GM18526 (cell line): ENCODE measurements around the gene TMC8.
A peak's percentile ranks its signal among the peaks of the same experiment; 100 is the strongest.

Source experiments
- POLR2A ChIP-seq: IDR thresholded peaks from 3 replicates; pipeline ENCODE4 v1.6.1; 2011; ENCODE audit not compliant: insufficient read length; ENCODE audit errors: extremely low read depth

Gene TMC8

DNA sequence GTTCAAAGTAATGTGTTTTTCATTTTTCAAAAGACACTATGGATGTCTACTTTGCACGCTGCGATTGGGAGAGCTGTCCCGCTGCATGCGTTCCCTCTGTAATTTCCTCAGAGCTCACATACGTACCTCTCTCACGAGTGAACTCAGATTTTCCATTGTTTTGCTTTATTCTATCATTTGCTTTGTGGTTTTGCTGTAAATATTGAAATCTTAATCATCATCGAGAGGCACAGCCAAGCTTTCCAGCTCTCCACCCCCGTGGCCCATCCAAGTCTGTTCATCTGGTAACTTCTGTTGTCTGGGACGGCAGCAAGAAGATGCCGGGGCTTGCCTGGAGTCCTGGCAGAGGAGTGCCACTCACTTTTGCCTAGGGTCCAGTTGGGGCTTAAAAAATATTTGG, 23.1 kb upstream of the TMC8 start:
- no peak for TF ChIP-seq POLR2A

DNA sequence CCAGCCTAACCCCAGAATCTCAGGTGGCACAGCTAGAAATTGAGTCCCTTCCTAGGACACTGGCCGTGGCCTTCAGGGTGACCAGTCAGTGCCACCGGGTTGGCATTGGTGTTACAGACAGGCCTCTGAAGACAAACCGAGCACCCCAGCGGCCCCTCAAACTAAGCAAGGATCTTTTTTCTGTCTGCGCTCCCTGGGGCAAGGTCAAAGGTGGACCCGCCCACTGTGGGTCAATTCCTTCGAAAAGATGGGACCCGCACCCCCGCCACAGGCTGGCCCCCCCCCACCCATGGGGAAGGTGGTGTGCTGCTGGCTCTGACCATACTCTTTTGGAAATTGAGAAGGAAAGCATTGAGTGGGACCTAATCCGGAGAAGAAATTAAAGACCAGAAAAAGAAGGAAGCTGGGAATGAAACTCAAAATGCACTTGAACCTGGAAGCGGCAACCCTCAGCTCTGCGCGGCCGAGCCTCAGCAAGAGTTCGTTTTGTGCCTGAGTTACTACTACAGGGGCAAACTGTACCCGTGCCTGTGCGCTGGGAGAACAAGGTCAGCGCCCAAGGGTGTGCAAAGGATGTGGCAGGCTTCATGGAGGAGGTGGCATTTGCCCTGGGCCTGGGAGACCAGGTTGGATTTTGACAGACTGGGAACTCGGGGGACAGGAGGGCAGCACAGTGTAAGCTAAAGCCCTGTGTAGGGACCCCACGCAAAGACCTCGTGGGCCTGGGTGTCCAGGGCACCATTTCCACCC, 22.4 kb upstream of the TMC8 start:
- no peak for TF ChIP-seq POLR2A

DNA sequence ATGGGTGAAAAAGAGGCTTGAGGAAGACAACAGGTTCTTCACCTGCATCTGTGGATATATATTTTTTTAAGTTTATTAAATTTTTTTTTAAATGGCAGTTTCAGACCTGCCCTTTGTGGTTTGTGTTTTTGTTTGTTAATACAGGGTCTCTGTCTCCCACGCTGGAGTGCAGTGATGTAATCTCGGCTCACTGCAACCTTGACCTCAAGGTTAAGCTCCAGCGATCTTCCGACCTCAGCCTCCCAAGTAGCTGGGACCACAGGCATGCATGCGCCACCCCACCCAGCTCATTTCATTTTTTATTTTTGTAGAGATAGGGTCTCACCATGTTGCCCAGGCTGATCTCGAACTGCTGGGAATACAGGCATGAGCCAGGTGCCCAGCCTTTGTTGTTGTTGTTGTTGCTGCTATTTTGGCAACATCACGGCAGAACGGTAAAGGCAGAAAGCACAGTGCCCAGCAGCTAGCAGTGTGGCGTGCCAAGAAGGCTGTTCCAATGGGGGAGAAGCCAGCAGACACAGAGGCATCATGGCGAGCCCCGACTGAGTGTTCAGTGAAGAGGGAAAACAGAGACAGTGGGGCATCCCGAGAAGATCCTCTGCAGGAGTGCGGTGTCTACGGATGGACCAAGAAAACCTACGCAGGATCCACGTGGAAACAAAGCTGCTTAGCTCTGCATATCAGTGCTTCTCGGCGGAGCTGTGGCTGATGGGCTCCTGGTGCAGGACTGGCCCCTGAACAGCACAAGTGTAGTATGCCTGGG, 21.7 kb upstream of the TMC8 start:
- TF ChIP-seq POLR2A: no peak

DNA sequence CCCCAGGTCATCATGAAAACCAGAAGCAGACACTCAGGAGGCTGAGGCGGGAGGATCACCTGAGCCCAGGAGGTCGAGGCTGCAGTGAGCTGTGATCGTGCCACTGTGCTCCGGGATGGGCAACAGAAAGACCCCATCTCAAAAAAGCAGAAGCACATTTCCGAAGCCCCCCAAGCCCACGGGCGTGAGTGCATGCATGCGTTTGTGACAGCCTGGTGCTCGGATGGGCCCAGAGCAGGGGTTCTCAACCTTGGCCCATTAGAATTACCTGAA, 21.1 kb upstream of the TMC8 start:
- no peak for TF ChIP-seq POLR2A

DNA sequence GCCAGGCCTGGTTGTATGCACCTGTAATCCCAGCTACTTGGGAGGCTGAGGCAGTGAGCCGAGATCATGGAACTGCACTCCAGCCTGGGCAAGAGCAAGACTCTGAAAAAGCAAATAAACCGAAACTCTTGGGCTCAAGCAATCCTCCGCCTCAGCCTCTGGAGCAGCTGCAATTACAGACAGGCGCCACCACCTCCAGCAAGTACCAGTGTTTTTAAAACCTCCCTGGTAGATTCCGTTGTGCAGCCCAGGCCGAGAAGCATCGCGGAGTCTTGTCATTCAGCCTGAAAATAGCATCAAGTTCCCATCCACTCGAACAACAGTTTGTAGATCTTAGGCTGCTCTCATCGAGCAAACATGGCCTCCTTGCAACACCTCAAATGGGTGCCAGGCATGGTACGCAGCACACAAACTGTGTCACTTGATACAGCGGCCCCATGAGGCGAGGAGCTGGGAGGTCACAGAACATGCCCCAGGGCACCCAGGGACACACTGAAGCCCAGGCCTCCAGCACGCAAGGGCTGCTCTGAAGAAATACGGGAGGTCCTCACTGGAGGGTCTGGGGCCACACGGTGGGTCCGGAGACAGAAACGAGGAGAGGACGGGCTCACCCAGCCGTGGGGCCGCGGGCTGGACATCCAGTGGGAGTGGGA, 20.1 kb upstream of the TMC8 start:
- no peak for TF ChIP-seq POLR2A

DNA sequence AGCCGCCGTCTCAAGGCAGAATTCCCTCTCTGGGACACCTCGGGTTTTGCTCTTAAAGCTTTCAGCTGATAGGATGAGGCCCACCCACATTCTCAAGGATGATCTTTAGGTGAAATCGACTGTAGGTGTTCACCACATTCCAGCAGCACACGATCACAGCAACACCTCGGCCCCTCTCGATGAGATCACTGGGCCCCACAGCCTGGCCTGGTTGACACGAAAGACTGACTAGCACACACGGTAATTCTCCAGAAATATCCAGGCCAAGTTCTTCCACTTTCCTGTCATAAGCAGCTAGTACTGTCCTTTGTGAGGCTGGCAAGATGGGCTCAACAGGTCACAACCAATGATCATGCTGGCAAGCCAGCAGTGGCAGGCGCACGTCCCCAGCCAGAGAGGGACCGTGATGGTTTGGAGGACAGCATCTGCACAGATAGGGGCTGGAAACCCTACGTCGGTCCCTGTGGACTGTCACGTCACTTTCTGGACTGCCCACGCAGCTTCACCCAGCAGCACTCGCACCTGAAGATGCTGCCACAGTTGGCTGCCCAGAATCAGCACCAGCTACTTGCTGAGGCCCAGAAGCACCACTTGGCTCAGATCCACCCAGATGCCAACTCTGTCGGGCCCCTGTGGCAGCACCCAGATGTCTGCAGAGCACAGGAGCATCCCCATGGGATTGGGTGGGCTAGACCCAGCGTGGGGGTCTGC, 19.4 kb upstream of the TMC8 start:
- TF ChIP-seq POLR2A: no peak

DNA sequence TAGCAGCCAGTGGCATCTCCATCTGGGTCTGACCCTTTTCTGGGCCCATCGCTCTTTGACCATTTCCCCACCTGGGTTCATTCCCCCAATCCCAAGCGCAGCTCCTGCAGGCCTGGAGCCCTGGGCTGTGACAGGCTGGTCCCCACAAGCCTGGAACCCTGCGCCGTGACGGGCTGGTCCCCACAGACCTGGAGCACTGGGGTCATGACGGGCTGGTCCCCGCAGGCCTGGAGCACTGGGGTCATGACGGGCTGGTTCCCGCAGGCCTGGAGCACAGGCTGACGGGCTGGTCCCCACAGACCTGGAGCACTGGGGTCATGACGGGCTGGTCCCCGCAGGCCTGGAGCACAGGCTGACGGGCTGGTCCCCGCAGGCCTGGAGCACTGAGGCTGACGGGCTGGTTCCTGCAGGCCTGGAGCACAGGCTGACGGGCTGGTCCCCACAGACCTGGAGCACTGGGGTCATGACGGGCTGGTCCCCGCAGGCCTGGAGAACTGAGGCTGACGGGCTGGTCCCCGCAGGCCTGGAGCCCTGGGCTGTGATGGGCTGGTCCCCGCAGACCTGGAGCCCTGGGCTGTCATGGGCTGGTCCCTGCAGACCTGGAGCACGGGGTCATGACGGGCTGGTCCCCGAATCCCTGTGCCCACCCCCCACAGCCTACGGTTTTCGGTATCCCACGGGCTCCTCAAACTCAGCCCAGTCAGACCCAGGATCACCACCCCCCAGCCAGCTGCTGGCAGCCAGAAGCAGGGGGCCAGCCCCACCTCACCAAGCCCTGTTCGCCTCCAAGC, 18.6 kb upstream of the TMC8 start:
- peak; percentile 10 for TF ChIP-seq POLR2A

DNA sequence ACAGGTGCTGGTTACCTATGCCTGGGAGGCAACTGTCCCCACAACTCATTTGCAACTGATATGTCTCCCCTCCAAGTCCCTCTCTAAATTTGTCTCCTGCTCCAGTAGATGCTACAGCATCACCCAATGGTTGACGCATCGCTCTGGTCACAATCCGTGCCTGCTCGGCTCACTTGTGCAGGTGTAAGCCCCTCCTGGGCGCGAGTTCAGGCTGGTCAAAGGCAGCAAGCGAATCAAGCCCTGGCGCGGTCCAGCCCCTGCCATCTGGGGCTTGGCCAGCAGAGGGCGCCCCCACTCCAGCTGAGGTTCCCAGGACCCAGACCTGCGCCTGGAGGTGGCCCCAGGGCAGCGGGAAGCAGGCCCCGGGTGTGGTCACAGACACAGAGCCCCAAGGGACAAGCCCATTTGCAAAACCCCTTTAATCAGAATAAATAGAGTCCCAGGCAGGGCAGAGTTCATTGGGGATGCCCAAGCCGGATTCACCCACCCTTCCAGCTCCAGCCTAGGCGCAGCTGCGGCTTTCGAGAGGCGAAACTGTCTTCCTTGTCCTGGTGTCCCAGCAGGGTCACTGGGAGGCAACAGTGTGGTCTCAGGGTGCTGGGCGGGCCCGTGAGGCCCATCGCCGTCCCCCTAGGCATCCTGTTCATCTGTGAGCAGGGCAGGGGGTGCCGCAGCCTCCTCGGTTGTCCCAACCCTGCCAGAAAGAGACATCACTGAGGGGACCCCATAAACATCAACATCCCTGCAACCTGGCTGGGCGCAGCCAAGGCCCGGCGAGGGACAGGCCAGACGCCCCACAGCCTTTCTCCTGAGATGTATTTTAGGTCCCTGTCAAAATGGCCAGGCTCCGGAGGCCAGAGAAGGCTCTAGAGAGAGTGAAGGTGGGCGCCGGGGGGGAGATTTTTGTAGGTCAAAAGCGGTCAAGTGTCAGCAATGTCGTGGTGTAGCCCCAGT, 17.8 kb upstream of the TMC8 start:
- TF ChIP-seq POLR2A: peak; percentile 13

DNA sequence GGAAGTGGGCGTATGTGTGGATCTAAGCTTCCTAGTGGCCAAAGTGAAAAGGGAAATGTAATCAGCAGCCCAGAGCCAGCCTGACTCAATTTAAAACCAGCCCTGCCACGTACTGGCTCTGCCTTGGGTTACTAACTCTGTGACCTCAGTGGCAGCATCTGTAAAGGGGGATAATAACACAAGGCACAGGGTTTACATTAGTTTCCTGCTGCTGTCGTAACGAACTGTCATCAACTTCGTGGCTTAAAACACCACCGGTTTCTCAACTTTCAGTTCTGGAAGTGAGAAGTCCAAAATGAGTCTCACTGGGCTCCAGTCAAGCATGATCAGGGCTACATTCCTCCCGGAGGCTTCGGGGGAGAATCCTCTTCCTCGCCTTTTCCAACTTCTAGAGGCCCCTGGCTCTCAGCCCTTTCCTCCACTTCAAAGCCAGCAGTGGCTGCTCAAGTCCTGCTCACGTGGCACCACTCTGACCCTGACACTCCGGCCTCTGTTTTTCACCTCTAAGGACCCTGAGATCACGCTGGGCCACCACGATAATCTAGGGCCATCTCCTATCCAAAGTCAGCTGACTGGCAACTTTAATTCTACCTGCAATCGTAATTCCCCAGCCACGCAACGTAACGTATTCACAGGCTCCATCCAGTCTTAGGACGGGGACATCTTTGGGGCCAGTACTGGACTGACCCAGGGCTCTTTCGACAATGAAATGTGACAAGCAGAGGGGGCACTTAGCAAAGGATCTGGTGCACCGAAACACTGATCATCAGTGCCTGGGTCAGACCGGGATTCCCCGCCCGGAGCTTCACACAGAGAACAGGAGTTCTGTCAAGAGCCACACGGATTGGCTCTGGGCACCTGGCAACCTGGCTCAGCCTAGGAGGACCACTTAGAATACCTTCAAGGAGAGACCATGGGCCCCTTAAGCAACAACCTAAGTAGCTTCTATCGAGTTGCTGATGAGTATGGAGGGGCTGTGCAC, 16.5 kb upstream of the TMC8 start:
- peak; percentile 18 for TF ChIP-seq POLR2A

DNA sequence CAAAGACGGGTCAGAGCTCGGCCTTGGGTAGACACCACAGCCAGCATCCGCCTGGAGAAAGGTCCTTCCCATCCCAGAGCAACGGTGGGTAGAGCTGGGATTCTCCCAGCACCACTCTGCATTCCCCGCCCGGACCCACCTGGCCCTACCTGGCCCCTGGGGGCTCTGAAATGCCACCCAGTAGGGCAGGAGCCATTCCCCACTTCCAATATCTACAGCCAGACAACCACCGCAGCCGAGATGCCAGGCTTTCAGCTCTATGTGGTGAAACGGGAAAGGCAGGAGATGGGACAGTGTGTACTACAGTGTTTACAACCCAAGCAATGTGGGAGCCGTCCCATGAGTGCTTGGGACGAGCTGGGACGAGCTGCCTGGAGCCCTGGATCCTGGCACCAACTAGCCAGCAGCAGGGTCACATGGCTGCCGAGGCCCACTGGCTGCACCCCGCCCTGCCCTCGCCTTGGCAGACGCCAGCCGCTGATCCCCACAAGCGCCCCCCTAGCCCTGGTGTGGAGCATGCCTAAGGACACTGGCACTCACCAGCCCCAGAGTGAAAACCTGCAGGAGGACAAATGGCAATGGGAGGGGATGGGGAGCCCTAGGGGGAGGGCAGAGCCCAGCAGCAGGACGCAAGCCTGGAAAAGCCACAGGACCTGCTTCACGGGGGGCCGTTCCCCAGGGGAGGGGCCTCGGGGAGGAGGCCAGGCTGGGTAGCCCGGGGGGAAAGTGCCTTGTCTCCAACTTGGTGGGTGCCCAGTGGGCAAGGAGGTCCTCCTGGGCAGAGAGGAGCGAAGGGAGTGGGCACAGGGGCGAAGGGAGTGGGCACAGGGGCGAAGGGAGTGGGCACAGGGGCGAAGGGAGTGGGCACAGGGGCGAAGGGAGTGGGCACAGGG, 15.5 kb upstream of the TMC8 start:
- no peak for TF ChIP-seq POLR2A

DNA sequence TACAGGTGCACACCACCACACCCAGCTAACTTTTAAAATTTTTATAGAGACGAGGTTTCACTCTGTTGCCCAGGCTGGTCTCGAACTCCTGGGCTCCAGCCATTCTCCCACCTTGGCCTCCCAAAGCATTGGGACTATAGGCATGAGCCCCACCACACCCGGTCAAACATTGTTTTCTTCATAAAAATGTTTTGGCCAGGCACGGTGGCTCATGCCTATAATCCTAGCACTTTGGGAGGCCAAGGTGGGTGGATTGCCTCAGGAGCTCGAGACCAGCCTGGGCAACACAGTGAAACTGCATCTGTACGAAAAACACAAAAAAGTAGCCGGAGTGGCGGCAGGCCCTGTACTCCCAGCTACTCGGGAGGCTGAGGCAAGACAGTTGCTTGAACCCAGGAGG, 14.2 kb upstream of the TMC8 start:
- no peak for TF ChIP-seq POLR2A
